AG08396 (cell line): ENCODE data around the gene IFNL2.
"Not testable (repeated sequence)": the region's sequence is repeated elsewhere in the genome, so short reads cannot be mapped to it uniquely, and the experiment has no call there.

Source experiments
- DNase-seq: peaks from one replicate; pipeline ENCODE4 v3.0.0; 2012; ENCODE audit warnings: low spot score, mixed read lengths

Gene IFNL2

GRCh38 chr19:39297931-39298634 is 29.9 kb downstream of the IFNL2 start:
- no peak for DNase-seq

- DNase-seq = no peak
Observed at GRCh38 chr19:39299404-39299803, 31.2 kb downstream of the IFNL2 start.

- DNase-seq = no peak
Observed at GRCh38 chr19:39299832-39300231, 31.6 kb downstream of the IFNL2 start.

GRCh38 chr19:39301021-39301420 is 32.8 kb downstream of the IFNL2 start:
- no peak for DNase-seq

- no peak for DNase-seq
Observed at GRCh38 chr19:39301562-39301961, 33.4 kb downstream of the IFNL2 start.

- no peak for DNase-seq
Observed at GRCh38 chr19:39303373-39304184, 35.4 kb downstream of the IFNL2 start.

GRCh38 chr19:39304185-39304513 is 36.0 kb downstream of the IFNL2 start:
- DNase-seq = no peak

GRCh38 chr19:39304701-39305571 is 36.7 kb downstream of the IFNL2 start:
- no peak for DNase-seq

- no peak for DNase-seq
Observed at GRCh38 chr19:39306075-39306474, 37.9 kb downstream of the IFNL2 start.

- DNase-seq = no peak
Observed at GRCh38 chr19:39307046-39307821, 39.0 kb downstream of the IFNL2 start.

GRCh38 chr19:39307822-39308530 is 39.8 kb downstream of the IFNL2 start:
- no peak for DNase-seq

- no peak for DNase-seq
Observed at GRCh38 chr19:39308531-39309304, 40.5 kb downstream of the IFNL2 start.

GRCh38 chr19:39309305-39309670 is 41.1 kb downstream of the IFNL2 start:
- not testable (repeated sequence) for DNase-seq

GRCh38 chr19:39310558-39311311 is 42.5 kb downstream of the IFNL2 start:
- DNase-seq = no peak

- DNase-seq = no peak
Observed at GRCh38 chr19:39314016-39314728, 46.0 kb downstream of the IFNL2 start.

GRCh38 chr19:39315933-39316332 is 47.7 kb downstream of the IFNL2 start:
- no peak for DNase-seq

GRCh38 chr19:39316627-39317321 is 48.6 kb downstream of the IFNL2 start:
- no peak for DNase-seq

GRCh38 chr19:39317476-39317875 is 49.3 kb downstream of the IFNL2 start:
- no peak for DNase-seq
